Colon (tissue), 2 donors: ENCODE measurements around the gene TRAPPC4.
"Not testable (repeated sequence)": the region's sequence is repeated elsewhere in the genome, so short reads cannot be mapped to it uniquely, and the experiment has no call there.

Source experiments
- FAIRE-seq: peaks from 2 replicates; lab custom pipeline; 2012; peaks lifted over from hg19 to GRCh38; lab: Jason Lieb, UNC
- donor health status: control.
- donor health status: control.

TRAPPC4 gene

GRCh38 chr11:119014209-119014924 is 4.2 kb upstream of the TRAPPC4 start:
- no peak for FAIRE-seq

GRCh38 chr11:119015054-119015611 is 3.4 kb upstream of the TRAPPC4 start:
- FAIRE-seq = no peak

GRCh38 chr11:119016216-119017009 is 2.2 kb upstream of the TRAPPC4 start:
- no peak for FAIRE-seq

- not testable (repeated sequence) for FAIRE-seq
Observed at GRCh38 chr11:119017377-119017776, 1.2 kb upstream of the TRAPPC4 start.

DNA sequence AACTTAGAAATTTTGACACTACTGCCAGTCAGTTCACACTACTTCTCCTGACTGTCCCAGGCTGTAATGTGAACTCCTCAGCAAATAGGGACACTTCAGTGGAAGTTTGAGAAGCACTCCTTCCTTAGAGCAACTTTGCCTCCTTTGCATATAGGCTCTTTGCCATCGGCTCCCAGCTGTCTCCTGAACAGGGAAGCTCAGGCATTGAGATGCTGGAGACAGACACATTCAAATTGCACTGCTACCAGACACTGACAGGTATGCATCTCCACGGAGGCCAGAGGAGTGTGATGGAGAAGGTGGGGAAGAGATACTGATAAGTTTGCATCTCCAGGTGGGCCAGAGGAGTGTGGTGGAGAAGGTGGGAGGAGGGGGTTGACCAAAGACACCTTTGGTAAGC is 1.4 kb downstream of the TRAPPC4 start:
- no peak for FAIRE-seq

DNA sequence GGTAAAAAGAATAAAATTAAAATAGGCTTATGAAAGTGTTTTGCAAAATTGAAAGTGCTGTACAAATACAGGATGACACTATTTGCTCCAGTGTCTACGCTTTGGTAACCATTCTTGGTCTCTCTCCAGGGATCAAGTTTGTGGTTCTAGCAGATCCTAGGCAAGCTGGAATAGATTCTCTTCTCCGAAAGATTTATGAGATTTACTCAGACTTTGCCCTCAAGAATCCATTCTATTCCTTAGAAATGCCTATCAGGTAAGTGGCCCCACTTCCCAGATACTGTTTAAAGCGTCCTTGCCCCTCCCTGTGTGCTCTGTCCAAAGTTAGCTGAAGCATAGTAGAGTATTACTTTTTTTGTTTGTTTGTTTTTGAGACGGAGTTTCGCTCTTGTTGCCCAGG is 3.1 kb downstream of the TRAPPC4 start:
- no peak for FAIRE-seq

DNA sequence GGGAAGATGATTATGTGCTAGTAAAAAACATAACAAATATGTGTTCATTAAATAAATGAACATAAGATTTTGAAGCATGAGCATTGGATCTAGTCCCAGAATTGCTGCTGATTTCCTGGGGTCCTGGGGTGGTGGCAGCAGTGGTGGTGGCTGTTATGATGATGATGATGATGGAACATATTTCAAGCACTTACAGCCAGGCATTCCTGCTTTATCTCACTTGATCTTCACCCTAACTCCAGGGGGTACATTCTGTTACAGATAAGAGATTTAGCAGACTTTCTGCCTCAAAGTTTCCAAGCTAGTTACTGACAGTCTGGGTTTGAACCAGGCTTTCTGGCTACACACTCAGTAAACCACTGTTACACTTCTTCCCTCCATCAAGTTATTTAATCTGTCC is 5.2 kb downstream of the TRAPPC4 start:
- no peak for FAIRE-seq

DNA sequence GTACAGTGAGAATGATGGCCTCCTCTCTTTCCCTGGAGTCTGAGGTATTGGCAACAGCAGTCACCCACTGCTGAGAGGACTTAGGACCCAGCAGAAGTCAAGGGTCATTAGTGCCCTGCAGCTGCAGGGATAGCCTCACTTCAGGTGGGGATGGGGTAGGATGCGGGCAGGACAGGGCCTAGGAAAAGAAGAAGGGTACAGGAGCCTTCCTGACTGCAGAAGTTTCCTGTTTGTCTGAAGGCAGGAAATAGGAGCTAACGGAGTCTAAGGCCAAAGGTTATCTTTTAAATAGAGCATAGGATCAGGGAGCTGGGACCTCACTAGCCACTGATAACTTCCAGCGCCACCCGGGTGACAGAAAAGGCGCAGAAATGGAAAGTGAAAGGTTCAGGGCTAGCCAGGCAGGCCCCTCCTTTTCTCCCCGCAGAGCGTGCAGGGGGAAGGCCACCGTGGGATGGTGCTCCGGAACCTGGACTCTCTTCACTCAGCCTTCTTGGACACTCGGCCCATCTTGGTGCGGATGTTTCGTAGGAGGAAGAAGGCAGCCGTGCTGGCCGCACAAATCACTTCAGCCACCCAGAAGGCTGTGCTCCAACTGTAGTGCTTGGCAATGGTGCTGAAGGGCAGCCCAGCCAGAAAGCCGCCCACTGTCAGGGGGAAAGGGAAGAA is 6.0 kb downstream of the TRAPPC4 start:
- no peak for FAIRE-seq

DNA sequence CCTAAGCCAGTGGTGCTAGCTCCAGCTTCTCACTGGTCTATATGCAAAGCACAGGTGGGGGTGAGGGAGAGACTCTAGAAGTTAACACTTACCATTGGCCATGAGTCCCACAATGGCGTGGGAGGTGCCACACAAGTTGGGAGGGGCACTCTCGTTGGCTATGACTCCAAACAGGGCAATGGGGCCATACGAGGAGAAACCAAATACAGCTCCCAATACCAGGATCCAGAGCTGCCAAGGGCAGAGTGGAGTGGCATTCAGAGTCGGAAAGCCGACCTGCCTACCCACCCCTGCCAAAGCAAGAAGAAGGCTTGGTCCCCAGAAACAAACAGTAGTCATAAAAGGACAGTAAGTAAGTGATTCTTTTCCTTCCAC is 6.5 kb downstream of the TRAPPC4 start:
- FAIRE-seq = no peak

DNA sequence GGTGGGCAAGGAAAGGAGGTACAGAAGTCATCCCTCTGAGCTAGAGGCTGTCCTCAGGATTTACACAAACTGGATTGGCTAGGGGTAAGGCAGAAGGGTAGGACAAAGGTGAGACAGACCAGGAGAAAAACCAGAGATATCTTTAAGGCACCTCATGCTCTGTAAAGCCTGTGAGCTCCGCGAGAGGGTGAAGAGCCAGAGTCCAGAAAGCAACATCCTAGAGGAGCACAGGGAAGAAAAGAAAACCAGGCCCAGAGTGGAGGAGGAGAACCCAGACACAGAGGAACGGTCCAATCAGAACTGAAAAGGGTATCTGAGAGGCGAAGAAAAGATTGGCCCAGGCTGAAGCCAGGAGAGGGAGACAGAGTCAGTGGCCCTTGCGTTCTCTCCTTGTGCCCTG is 7.0 kb downstream of the TRAPPC4 start:
- FAIRE-seq = no peak

DNA sequence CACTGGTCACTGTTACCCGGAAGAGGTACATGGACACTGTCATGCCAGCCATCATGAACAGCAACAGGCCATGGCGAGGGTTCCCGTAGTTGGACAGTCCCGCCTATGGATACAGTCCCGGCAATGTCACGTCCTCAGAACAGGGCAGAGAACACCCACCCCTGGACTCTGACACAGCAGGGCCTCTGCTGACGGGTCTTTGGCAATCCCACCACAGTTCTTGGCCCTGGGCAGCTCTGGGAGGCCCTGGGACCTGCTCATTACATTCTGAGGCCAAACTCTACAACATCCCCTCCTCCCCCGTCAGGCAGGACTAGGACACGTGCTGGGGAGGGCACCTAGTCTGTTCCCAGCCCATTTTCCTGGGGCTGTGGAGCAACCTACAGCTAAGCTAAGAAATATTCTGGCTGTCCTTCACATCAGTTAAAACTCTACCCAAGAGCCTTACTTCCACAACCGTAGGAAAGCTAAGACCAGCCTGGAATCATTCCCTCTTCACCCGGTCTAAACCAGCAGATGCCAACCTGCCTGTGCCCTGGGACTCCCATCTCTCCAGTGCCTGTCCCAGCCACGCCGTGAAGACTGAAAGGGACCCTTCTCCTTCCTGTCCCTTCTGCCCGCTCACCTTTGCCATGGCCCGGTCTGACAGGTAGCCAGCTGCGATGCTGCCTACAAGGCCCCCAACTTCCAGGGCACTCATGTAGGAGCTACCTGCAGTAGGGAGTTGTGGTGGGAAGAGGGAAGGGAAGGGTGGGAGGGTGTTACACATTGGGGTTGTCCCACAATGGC is 7.6 kb downstream of the TRAPPC4 start:
- FAIRE-seq = no peak

GRCh38 chr11:119026970-119027369 is 8.4 kb downstream of the TRAPPC4 start:
- FAIRE-seq = no peak

DNA sequence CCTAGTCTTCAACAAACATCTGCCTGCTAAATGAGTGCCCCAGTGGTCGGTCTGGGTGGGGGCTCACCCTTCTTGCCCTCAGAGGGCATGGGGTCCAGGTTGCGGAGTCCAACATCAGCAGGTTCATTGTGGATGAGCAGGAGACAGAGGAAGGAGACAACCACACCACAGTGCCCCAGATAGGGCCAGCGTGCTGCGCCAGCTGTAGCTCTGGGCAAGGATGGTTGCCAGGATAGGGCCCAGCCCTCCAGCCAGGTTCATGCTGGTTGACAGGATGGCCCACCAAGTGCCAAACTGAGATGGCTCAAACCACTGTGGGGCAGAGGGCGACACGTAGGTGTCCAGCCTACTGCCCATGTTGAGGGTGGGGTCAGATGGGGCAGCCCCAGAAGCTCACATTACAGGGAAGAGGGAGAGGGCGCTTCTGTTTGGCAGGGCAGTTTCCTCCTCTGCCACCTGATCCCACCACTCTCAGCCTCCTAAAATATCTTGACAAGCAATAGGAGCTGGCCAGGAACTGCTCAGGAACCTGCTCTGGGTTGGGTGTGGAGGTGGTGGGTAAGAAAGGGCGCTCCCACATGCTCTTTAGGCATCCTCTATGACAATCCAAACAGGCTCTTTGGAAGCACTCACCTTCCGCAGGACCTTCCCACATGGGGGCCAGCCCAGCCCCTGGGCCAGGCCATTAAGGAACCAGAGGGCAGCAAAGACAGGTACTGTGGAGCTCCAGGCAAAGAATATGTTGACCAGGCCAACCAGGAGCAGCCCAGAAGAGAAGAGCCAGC is 9.2 kb downstream of the TRAPPC4 start:
- FAIRE-seq = no peak

DNA sequence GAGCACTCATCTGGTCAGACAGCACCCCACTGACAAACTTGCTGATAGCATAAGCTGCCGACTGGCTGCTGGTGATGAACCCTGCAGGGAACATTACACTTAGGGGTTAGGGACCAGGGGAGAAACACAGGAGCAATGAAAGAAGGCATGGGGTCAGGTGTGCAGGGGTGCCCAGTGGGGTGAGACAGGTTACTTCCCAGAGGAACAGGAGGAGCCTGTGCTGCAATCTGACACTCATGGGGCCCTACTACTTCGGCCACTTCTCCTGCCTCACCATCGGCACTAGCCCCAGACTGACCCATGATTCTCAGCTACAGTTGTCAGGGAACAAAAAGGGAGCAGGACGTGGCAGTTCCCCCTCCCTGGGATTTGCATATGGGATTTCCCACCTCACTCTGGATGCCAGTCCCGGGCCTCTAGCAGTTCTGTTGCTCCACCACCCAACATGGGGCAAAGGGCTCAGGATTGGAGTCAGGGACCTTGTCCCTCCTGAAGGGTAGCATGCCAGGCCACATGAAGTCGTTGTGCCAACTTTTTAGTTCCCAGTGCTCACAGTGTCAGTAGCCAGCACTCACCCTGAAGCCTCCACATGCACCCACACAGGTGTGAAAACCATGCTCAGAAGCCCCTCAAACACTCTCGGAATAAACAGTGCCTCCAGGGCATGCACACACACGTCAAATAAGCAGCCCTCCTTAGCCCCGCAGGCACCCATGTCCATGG is 9.9 kb downstream of the TRAPPC4 start:
- no peak for FAIRE-seq

DNA sequence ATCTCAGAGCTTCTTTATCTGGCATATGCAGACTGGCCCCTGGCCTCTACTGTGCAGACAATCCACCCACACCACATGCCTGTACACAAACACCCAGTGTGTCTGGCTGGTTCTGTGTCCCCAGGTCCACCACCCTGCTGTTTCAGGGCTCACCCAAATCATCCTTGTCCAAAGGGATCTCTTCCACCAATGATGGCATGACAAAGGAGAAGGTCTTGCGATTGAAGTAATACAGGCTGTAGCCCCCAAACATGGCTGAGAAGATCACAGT is 10.4 kb downstream of the TRAPPC4 start:
- FAIRE-seq = no peak

DNA sequence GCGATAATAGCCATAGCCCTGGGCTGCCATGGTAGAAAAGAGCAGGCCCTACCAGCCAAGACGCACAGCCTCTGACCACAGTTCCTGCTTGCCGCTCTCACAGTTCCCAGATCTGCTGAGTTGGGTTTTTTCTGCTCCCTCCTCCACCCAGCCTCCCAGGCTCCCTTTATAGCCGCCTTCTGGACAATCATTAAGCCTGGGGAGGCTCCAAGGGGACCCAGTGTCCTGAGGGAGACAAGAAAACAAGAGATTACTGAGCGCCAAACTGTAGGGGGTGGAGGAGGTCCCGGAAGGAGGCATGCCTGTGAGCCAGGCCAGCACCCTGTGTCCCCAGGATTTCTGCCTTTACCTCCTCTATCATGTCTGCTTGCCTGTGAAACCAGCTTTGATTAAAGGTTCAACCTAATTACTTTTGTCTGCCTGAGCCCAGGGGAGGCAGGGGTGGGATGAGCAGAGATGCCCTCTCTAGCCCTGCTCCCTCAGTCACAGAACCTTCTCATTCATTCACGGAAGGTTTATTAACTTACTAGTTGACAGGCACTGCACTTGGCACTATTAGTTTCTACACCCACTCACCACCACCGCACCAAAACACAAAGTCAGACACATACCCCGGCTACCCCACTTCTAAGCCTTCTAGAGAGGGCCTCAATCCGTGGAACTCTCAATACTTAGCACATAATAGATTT is 10.9 kb downstream of the TRAPPC4 start:
- no peak for FAIRE-seq

GRCh38 chr11:119030029-119030328 is 11.4 kb downstream of the TRAPPC4 start:
- FAIRE-seq = no peak

GRCh38 chr11:119030329-119031047 is 11.9 kb downstream of the TRAPPC4 start, which contains the start of gene SLC37A4:
TSS of gene SLC37A4 (minus strand) at chr11:119030877.
- no peak for FAIRE-seq

- FAIRE-seq = no peak
Observed at GRCh38 chr11:119031912-119032280, 13.3 kb downstream of the TRAPPC4 start.

GRCh38 chr11:119033421-119033820 is 14.9 kb downstream of the TRAPPC4 start:
- not testable (repeated sequence) for FAIRE-seq
